ENCODE data around the gene CHMP5. TPM values are rescaled to one million over a fixed set of nuclear protein-coding genes. Genes with fewer than 3 reads are reported as not detected.

CHMP5 gene
- total RNA-seq, 4 donors from 2014 or later = 55.1 to 78.2 (median 60.3) TPM

DNA sequence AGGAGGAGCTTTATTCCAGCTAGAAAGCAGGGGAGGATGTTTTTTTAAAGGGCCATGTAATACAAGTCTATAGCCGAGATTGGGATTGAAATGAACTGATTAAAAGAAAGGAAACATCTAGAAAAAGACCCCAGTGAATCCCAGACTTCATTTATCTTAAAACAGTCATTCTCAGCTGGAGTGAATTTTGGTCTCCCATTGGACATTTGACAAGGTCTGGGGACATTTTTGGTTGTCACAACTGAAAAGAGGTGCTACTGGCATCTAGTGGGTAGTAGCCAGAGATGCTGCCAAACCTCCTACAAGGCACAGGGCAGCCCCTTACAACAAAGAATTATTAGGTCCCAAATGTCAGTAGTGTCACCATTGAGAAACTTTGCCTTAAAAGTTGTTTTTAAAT is 41.2 kb upstream of the CHMP5 start:
- no peaks in the 10 kb centered on the region for H3K36me3 ChIP-seq
- H3K27ac ChIP-seq = no peak overlapping the region
- 82 to 100% methylated on average over 1 of the region's 1 CpG for WGBS, 2 donors
- H3K27me3 ChIP-seq = no peaks in the 10 kb centered on the region
- DNase-seq = no peak
- no peak for TF ChIP-seq POLR2A (IDR thresholded peaks at IDR 0.05)
- TF ChIP-seq, protein P1, sequence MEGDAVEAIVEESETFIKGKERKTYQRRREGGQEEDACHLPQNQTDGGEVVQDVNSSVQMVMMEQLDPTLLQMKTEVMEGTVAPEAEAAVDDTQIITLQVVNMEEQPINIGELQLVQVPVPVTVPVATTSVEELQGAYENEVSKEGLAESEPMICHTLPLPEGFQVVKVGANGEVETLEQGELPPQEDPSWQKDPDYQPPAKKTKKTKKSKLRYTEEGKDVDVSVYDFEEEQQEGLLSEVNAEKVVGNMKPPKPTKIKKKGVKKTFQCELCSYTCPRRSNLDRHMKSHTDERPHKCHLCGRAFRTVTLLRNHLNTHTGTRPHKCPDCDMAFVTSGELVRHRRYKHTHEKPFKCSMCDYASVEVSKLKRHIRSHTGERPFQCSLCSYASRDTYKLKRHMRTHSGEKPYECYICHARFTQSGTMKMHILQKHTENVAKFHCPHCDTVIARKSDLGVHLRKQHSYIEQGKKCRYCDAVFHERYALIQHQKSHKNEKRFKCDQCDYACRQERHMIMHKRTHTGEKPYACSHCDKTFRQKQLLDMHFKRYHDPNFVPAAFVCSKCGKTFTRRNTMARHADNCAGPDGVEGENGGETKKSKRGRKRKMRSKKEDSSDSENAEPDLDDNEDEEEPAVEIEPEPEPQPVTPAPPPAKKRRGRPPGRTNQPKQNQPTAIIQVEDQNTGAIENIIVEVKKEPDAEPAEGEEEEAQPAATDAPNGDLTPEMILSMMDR (IDR thresholded peaks at IDR 0.05) = no peak
- H3K4me3 ChIP-seq (replicated peaks in 1 of 3) = no peak overlapping the region
- H3K4me1 ChIP-seq = no peaks in the 10 kb centered on the region
- H3K9me3 ChIP-seq = no peaks in the 10 kb centered on the region
- intact Hi-C loops (cut with DNase I) = no loop called here

DNA sequence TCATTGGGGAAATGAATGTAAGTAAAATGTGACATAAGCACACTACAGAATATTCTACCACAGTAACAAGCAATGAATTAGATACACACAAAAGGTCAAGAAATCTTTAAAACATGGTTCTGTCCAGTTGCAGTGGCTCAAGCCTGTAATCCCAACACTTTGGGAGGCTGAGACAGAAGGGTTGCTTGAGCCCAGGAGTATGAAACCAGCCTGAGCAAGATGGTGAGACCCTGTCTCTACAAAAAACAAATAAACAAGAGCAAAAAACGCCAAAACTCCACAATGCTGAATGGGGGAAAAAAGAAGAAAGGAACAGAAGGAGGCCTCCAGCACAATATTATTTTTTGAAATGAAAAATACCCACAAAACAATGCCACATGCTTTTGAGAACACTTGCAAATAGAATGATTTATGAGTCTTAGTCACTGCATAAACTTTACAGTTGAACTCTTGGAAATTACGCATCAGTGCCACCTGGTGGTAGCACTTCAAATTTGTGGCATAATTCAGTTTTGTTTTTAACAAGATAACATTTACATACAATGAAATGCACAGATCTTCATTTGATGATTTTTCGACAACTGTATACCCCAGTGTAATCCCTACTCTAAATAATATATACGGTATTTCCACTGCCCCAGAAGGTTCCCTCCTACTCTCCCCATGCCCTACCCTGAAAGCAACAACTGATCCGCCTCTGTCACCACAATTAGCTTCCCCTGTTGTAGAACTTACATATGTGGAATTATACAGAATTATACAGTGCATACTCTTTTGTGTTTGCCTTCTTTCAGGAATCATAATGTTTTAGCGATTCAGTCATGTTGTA is 39.3 kb upstream of the CHMP5 start:
- TF ChIP-seq POLR2A (IDR thresholded peaks at IDR 0.05) = no peak
- TF ChIP-seq, protein P1 (IDR thresholded peaks at IDR 0.05) = peak; percentile 62 to 90 (median 76)
- no peaks in the 10 kb centered on the region for H3K36me3 ChIP-seq
- WGBS, 2 donors = 25 to 29% methylated on average over 6 of the region's 6 CpGs
- H3K27ac ChIP-seq = no peak overlapping the region
- no peak overlapping the region for H3K4me3 ChIP-seq (replicated peaks in 1 of 3)
- H3K4me1 ChIP-seq = no peaks in the 10 kb centered on the region
- intact Hi-C loops (cut with DNase I) = loop anchor here (2.0 kb wide), 1 partner anchor 147 kb away; no protein-coding TSS in a partner anchor
- H3K9me3 ChIP-seq = no peaks in the 10 kb centered on the region
- H3K27me3 ChIP-seq = no peaks in the 10 kb centered on the region
- DNase-seq = peak; percentile 60 to 68

DNA sequence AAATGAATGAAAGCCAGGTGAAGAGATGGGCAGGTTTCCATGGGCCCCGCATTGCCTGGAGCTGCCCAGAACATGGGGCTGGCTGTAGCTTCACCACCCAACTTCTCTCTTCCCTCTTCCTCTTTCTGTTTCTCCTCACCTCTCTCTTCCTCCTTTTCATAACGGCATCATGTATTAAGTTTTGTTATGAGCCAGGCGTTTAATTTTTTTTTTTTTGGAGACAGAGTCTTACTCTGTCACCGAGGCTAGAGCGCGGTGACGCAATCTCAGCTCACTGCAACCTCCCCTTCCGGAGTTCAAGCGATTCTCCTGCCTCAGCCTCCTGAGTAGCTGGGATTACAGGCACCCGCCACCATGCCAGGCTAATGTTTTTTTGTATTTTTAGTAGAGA is 37.8 kb upstream of the CHMP5 start:
- no peak for DNase-seq

DNA sequence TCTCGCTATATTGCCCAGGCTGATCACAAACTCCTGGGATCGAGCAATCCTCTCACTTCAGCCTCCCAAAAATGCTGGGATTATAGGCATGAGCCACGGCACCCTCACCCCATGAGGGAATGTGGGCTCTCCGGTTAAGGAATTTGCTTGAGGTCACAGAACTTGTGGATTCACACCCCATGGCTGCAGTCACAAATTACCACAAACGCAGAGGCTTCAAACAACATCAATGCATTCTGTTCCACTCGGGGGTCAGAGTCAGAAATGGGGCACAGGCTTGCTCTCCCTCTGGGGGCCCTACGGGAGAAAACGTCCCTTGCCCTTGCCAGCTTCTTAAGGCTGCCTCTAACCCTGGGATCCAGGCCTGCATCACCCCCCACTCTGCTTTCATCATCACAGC is 37.1 kb upstream of the CHMP5 start:
- Histone ChIP-seq H3K27me3 (no peaks in the 10 kb centered on the region), H3K4me1 (peaks cover 0 to 10% of the 10 kb centered on the region in 2 donors), H3K4me3 (replicated peaks in 1 of 3) (no peak overlapping the region), H3K9me3 (no peaks in the 10 kb centered on the region), H3K27ac (no peak overlapping the region), H3K36me3 (no peaks in the 10 kb centered on the region)
- TF ChIP-seq, protein P1 (IDR thresholded peaks at IDR 0.05) = no peak
- no peak for TF ChIP-seq POLR2A (IDR thresholded peaks at IDR 0.05)
- intact Hi-C loops (cut with DNase I) = loop anchor here (2.0 kb wide), 1 partner anchor 149 kb away; no protein-coding TSS in a partner anchor
- 75 to 81% methylated on average over 7 of the region's 8 CpGs for WGBS, 2 donors
- DNase-seq = no peak

More for the DNA sequence above, 37.8 kb upstream of the CHMP5 start:
- Histone ChIP-seq H3K9me3 (no peaks in the 10 kb centered on the region), H3K4me1 (peaks cover 0 to 10% of the 10 kb centered on the region in 2 donors), H3K36me3 (no peaks in the 10 kb centered on the region), H3K27me3 (no peaks in the 10 kb centered on the region), H3K4me3 (replicated peaks in 1 of 3) (no peak overlapping the region), H3K27ac (no peak overlapping the region)
- TF ChIP-seq, protein P1 (IDR thresholded peaks at IDR 0.05) = no peak
- no peak for TF ChIP-seq POLR2A (IDR thresholded peaks at IDR 0.05)
- 89 to 93% methylated on average over 10 of the region's 10 CpGs for WGBS, 2 donors
- intact Hi-C loops (cut with DNase I) = loop anchor here (2.0 kb wide), 1 partner anchor 148 kb away; no protein-coding TSS in a partner anchor

DNA sequence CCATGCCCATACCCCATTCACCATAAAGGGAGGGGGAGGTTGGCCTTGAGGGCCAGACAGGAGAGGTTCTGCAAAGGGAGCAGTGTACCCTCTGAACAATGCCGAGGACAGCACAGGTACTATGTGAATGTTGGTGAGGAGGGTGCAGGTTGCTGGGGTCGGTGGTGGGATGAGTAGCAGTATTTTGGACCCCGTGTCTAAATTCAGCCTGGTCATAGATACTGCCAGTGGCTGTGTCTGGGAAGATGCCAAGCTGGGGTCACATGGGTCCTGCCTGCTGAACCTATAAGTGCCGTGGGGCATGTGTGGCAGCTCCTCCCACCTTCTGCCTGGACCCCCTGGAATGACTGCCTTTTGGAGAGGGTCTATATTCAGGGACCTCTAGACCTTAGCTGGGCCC is 36.2 kb upstream of the CHMP5 start:
- Histone ChIP-seq H3K36me3 (no peaks in the 10 kb centered on the region), H3K9me3 (no peaks in the 10 kb centered on the region), H3K27ac (no peak overlapping the region), H3K4me3 (replicated peaks in 1 of 3) (no peak overlapping the region), H3K27me3 (no peaks in the 10 kb centered on the region), H3K4me1 (peaks cover 0 to 11% of the 10 kb centered on the region in 2 donors)
- DNase-seq = no peak
- 70 to 77% methylated on average over 4 of the region's 4 CpGs for WGBS, 2 donors
- intact Hi-C loops (cut with DNase I) = no loop called here
- TF ChIP-seq, protein P1 (IDR thresholded peaks at IDR 0.05) = no peak
- TF ChIP-seq POLR2A (IDR thresholded peaks at IDR 0.05) = no peak

All from thyroid gland (tissue), 4 donors.